GOT3 (cell line): ENCODE data around the gene PCBP2.

Experiments used
- DNase-seq: peaks from one replicate; lab custom pipeline; 2025; ENCODE audit warnings: mixed read lengths; lab: John Stamatoyannopoulos, UW

PCBP2 gene

DNA sequence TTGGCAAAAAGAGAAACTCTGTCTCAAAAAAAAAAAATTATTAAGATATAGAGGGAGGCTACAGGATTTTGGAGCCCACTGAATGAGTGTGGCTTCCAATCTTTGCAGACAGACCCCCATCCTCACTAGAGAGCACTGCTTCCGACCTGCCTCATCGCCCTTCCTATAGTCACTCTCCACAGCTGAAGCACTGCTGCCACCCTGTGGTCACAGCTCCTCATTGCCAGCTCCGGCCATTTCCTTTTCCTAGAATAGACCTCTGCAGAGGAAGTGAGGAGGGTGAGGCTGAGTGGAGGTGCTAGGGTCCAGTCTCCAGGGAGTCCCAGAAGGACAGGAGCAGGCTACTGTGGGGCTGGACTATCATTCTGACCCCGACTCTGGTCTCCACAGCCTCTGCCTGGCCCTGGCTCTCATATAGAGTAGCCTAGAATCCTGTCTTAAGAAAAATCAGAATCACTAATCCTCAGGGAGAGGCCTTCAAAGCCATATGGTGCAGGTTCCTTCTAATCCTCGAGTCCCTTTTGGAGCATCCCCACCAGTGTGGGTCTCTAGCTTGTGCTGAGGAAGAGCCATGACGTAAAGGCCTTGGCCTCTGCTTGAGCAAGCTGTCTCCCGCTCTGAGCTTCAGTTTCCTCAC is 56.8 kb downstream of the PCBP2 start:
- DNase-seq: peak; percentile 40

- DNase-seq: no peak
These were observed 58.4 kb downstream of the PCBP2 start for GRCh38 chr12:53510181-53510812.

DNA sequence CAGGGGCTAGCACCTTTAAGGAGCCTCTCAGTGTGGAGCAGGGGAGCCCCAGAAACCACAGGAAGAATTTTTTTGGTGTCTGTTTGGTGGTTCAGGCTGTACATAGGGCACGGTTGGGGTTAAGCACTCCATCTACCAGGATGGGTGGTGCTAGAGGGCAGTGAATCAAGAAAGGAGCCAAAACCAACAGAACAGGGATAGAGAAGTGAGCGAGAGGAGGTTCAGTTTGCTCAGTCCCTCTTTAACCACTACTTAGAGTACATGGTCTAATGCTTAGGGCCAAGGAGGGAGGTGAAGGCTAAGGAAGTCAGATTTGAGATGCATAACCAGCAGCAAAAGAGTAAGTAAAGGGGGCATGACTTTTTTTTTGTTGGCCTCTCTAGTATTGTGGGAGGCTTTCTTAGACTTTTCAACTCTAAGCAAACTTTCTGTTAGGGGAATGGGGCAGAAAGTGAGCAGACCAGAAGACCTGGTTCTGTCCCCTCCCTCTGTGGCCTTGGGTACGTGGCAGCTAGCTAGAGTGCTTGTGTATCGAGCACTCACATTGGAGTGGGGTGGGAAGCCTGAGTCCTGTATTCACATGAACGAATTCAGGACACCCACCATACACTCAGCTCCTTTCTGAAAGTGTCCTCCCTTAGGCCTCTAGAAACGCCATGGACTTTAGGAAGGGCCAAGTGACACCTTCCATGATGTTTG is 62.0 kb downstream of the PCBP2 start:
- no peak for DNase-seq

GRCh38 chr12:53514628-53515290 is 62.9 kb downstream of the PCBP2 start:
- DNase-seq: no peak

DNA sequence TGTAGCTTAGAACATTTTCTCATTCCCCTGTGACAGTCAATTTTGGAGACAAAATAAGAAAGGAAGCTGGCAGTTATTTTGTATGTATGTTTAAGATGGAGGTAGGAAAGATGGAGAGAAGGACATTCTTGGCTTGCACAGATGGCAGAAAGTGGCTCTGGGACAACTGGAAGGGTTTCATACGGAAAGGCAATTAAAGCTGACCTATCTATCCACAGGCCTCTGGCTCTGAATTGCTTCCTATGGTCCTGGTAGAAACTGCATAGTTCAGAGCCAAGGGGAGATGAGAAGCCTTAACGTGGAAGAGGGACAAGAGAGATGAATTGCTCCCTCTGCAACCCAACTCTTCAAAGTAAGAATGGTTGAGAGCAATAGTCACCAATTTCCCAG is 63.4 kb downstream of the PCBP2 start:
- DNase-seq: no peak

- DNase-seq: no peak
These were observed 65.0 kb downstream of the PCBP2 start for GRCh38 chr12:53516758-53517455.

DNA sequence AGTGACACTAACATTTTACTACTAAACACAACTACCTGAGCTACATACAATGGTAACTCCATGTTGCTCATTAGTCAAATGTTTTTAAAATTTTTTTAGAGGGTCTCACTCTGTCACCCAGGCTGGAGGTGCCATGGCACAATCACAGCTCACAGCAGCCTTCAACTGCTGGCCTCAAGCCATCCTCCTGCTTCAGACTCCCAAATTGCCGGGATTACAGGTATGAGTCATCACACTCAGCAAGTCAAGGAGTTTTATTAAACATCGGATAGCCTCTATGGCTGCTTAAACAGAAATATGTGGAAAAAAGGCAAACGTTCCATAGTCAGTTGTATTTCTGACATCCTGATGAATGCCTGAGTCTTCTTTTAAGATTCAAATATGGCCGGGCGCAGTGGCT is 66.5 kb downstream of the PCBP2 start:
- DNase-seq: no peak

- DNase-seq: no peak
These were observed 71.2 kb downstream of the PCBP2 start for GRCh38 chr12:53523131-53523530.

DNA sequence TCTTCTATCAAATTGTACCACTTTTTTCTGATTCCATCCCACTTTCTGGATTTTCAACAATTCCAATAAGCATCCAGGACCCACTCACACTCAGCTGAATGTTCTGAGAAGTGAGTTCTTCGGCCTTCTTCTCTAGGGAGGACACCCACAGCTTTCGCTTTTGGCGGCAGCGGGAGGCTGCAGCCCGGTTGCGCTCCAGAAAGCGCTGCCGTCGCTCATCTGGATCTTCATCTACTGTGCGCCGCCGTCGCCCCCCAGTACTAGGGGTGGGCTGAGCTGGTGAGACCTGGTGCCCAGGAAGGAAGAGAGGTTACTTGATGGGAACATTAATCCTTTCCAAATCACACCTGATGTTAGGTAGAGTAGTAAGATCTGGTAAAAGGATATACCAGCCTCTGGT is 72.6 kb downstream of the PCBP2 start:
- no peak for DNase-seq

GRCh38 chr12:53530061-53530460 is 78.2 kb downstream of the PCBP2 start:
- DNase-seq: no peak
